K562 (cell line): ENCODE measurements around the gene ZNF467.

ENCODE experiments used
- ELK1 ChIP-seq: sonication (generic); formaldehyde crosslinking; IDR thresholded peaks from 2 replicates; pipeline ENCODE4 v1.8.1; 2022; ENCODE audit warnings: missing genetic modification reagents
- FOXO4 ChIP-seq: fragments of 450-650 bp; formaldehyde crosslinking; IDR thresholded peaks from 2 replicates; pipeline ENCODE4 v1.4.0; 2020; ENCODE audit warnings: mild to moderate bottlenecking, moderate library complexity
- JUND ChIP-seq, 2 experiments: IDR thresholded peaks; 2 replicates in 1 of 2; 3 replicates in 1 of 2; pipeline ENCODE4 v1.6.1; 2011; ENCODE audit warnings: borderline replicate concordance in 2 of 2, low read depth in 2 of 2, low read length in 2 of 2, improper control_type of control experiment in 1 of 2, missing biosample characterization in 1 of 2, missing genetic modification characterization in 1 of 2, missing genetic modification reagents in 1 of 2
- RCOR1 ChIP-seq, 2 experiments: IDR thresholded peaks; 2 replicates each; pipeline ENCODE4 v1.6.1; 2012; ENCODE audit warnings: low read depth in 2 of 2, low read length in 2 of 2, borderline replicate concordance in 1 of 2, improper control_type of control experiment in 1 of 2

DNA sequence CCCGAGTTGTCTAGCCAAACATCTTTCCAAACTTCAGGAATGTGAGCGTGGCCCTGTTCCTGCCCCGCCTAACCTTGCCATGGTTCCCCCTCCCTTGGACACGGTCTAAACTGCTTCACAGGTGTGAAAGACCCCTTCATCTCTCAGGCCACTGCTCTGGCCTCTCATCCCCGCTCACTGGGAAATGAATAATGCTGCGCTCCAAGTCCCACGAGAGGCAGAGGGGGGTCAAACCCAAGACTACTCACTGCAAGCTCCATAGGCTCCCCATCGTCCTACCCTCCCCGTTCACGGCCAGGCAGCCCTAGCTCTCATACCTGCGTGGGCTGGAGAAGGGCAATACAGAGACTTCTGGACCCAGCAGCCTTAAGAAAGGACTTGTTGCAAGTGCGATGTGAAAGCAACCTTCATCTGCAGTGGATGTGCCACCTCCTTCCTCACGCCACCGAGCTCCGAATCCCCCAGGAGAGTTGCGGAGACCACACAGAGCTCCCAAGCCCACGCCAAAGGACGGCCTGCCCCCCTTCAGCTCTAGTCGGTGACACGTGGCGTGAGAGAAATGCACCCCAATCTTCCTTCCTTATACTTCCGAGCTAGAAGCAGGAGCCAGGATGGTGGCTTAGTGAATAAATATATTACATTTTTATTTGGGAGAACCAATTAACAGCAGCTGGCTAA is 9.7 kb downstream of the ZNF467 start:
- no peak for TF ChIP-seq RCOR1 (IDR thresholded peaks at IDR 0.05; ENCODE audit: borderline replicate concordance in 1 of 2, low read depth in 2 of 2, low read length in 2 of 2)
- TF ChIP-seq ELK1, result no peak
- no peak for TF ChIP-seq FOXO4 (CRISPR knock-in tag)
- TF ChIP-seq JUND (IDR thresholded peaks at IDR 0.05; ENCODE audit: borderline replicate concordance, low read depth, low read length), result no peak
- TF ChIP-seq JUND (tag; IDR thresholded peaks at IDR 0.05; ENCODE audit: borderline replicate concordance, low read depth, low read length), result no peak
